HCT116 (cell line): ENCODE results near the gene SETD3. TPM values are rescaled to one million over a fixed set of nuclear protein-coding genes. Genes with fewer than 3 reads are reported as not detected.

Source experiments
- ATAC-seq: fragments of 200-7000 bp; cut with Tn5 transposase; 2 replicates; pipeline ENCODE4 v1.9.1; 2020; ENCODE audit warnings: mild to moderate bottlenecking, moderate library complexity
- BruUV-seq: library from RNA; stranded (reverse); fragments of 400-500 nt; replicated peaks from 2 replicates; lab custom pipeline; 2021; lab: Mats Ljungman, UMichigan
- CTCF ChIA-PET: fragments of 300-600 bp; sonication (Branson Sonifier 250); formaldehyde crosslinking; loops from one replicate; lab custom pipeline; 2021; ENCODE audit warnings: antibody characterized with exemption; lab: Charles Lee
- POLR2A ChIA-PET: fragments of 300-600, 350-600 bp; sonication (Branson Sonifier 250); formaldehyde crosslinking; loops from one replicate; lab custom pipeline; 2021; ENCODE audit warnings: antibody characterized with exemption; lab: Charles Lee
- RAD21 ChIA-PET, 2 experiments: fragments of 300-600 bp; sonication (Branson Sonifier 250); formaldehyde crosslinking; loops; one replicate each; lab custom pipeline; 2023; ENCODE audit warnings: low total read pairs in 2 of 2; ENCODE audit not compliant: uncharacterized antibody in 2 of 2, unreplicated experiment in 2 of 2, low non-redundant PET in 1 of 2; lab: Charles Lee
- DNase-seq: peaks from one replicate; pipeline ENCODE4 v3.0.0-alpha.2; 2010; ENCODE audit warnings: low read depth, low spot score
- H2AFZ ChIP-seq: fragments of 200-600 bp; shearing (Covaris generic), sonication (generic); 2 replicates; pipeline ENCODE4 v1.6.1; 2017; ENCODE audit warnings: low read depth, mixed run types, mixed read lengths, antibody characterized with exemption, low read length; ENCODE audit not compliant: poor library complexity, severe bottlenecking
- H3K27ac ChIP-seq: 2 replicates; pipeline ENCODE4 v1.5.1; 2012; ENCODE audit warnings: low read depth, low read length
- H3K27me3 ChIP-seq: fragments of 200-600 bp; sonication (generic); 2 replicates; pipeline ENCODE4 v1.6.1; 2016; ENCODE audit warnings: mixed run types, low read length, mixed read lengths; ENCODE audit not compliant: insufficient read depth
- H3K36me3 ChIP-seq, 2 experiments: fragments of 200-500 bp in 1 of 2; fragments of 200-600 bp in 1 of 2; sonication (Bioruptor generic) in 1 of 2; sonication (generic) in 1 of 2; 2 replicates each; pipeline versions ENCODE4 v1.5.1 to v1.6.1; 2014 to 2016; ENCODE audit warnings: low read length in 2 of 2, inconsistent platforms in 1 of 2, mixed read lengths in 1 of 2, mixed run types in 1 of 2; ENCODE audit not compliant: insufficient read depth in 2 of 2, control insufficient read depth in 1 of 2
- H3K4me1 ChIP-seq, 2 experiments: fragments of 200-600 bp in 1 of 2; sonication (generic) in 1 of 2; 2 replicates each; pipeline versions ENCODE4 v1.5.1 to v1.6.1; 2012 to 2017; ENCODE audit warnings: low read length in 2 of 2, inconsistent platforms in 1 of 2, mild to moderate bottlenecking in 1 of 2, mixed read lengths in 1 of 2, mixed run types in 1 of 2, moderate library complexity in 1 of 2; ENCODE audit not compliant: insufficient read depth in 2 of 2, control insufficient read depth in 1 of 2
- H3K4me2 ChIP-seq: fragments of 200-600 bp; sonication (generic); 2 replicates; pipeline ENCODE4 v1.6.1; 2017; ENCODE audit warnings: mixed run types, low read length, mixed read lengths
- H3K4me3 ChIP-seq, 2 experiments: fragments of 200-600 bp in 1 of 2; sonication (generic) in 1 of 2; replicated peaks in 1 of 2; 2 replicates each; pipeline ENCODE4 v1.5.1; 2011 to 2016; ENCODE audit warnings: low read length in 2 of 2, control low read depth in 1 of 2, low read depth in 1 of 2, mild to moderate bottlenecking in 1 of 2, mixed read lengths in 1 of 2, mixed run types in 1 of 2
- H3K79me2 ChIP-seq: fragments of 200-600 bp; sonication (generic); 2 replicates; pipeline ENCODE4 v1.6.1; 2017; ENCODE audit warnings: mild to moderate bottlenecking, mixed run types, low read length, moderate library complexity, mixed read lengths; ENCODE audit not compliant: insufficient read depth
- H3K9ac ChIP-seq: fragments of 200-600 bp; sonication (generic); 2 replicates; pipeline ENCODE4 v1.6.1; 2016; ENCODE audit warnings: low read length, mixed read lengths
- H3K9me2 ChIP-seq: fragments of 200-600 bp; sonication (generic), shearing (Covaris generic); 2 replicates; pipeline ENCODE4 v1.6.1; 2017; ENCODE audit warnings: mixed run types, mild to moderate bottlenecking, moderate library complexity; ENCODE audit not compliant: insufficient read depth
- H3K9me3 ChIP-seq, 2 experiments: fragments of 200-500 bp in 1 of 2; fragments of 200-600 bp in 1 of 2; sonication (Bioruptor generic) in 1 of 2; sonication (generic) in 1 of 2; 2 replicates each; pipeline ENCODE4 v1.6.1; 2014 to 2017; ENCODE audit warnings: low read length in 2 of 2, mixed read lengths in 2 of 2, inconsistent platforms in 1 of 2, low read depth in 1 of 2, mild to moderate bottlenecking in 1 of 2, mixed run types in 1 of 2, moderate library complexity in 1 of 2; ENCODE audit not compliant: control insufficient read depth in 1 of 2, insufficient read depth in 1 of 2
- H4K20me1 ChIP-seq: fragments of 200-600 bp; sonication (generic), shearing (Covaris generic); 2 replicates; pipeline ENCODE4 v1.6.1; 2017; ENCODE audit warnings: mixed run types, mild to moderate bottlenecking, moderate library complexity; ENCODE audit not compliant: insufficient read depth
- CBX3 ChIP-seq: IDR thresholded peaks from 2 replicates; pipeline ENCODE4 v1.6.1; 2012; ENCODE audit warnings: low read depth
- CEBPB ChIP-seq: IDR thresholded peaks from 2 replicates; pipeline ENCODE4 v1.6.1; 2012; ENCODE audit warnings: low read depth
- EZH2phosphoT487 ChIP-seq: fragments of 200-600 bp; IDR thresholded peaks from 2 replicates; pipeline ENCODE4 v1.6.1; 2018; ENCODE audit warnings: antibody characterized with exemption, borderline replicate concordance
- FOSL1 ChIP-seq: IDR thresholded peaks from 2 replicates; pipeline ENCODE4 v1.6.1; 2012; ENCODE audit warnings: low read depth
- POLR2AphosphoS5 ChIP-seq: IDR thresholded peaks from 2 replicates; pipeline ENCODE4 v1.6.1; 2011; ENCODE audit warnings: mild to moderate bottlenecking, low read depth, low read length, moderate library complexity
- SIN3A ChIP-seq: IDR thresholded peaks from 2 replicates; pipeline ENCODE4 v1.6.1; 2012; ENCODE audit warnings: low read depth
- SRF ChIP-seq: IDR thresholded peaks from 2 replicates; pipeline ENCODE4 v1.6.1; 2012; ENCODE audit warnings: low read depth
- TCF7L2 ChIP-seq: IDR thresholded peaks from 2 replicates; pipeline ENCODE4 v1.7.0; 2011; ENCODE audit warnings: borderline replicate concordance, inconsistent platforms; ENCODE audit not compliant: insufficient read depth, insufficient read length; ENCODE audit errors: extremely low read depth
- YY1 ChIP-seq: IDR thresholded peaks from 2 replicates; pipeline ENCODE4 v1.6.1; 2011; ENCODE audit warnings: low read length, low read depth, moderate library complexity, mild to moderate bottlenecking; ENCODE audit not compliant: insufficient replicate concordance; ENCODE audit errors: extremely low read depth
- intact Hi-C: fragments of 100-400 bp; cut with micrococcal nuclease; formaldehyde crosslinking; loops from 2 replicates; pipeline ENCODE4 v1.10.0; 2022
- total RNA-seq: library from RNA; stranded (reverse); gene quantifications from one replicate; pipeline ENCODE4 v1.2.1, GENCODE V29; 2021; ENCODE audit not compliant: unreplicated experiment
- TF ChIP-seq, protein P1 (sequence below), 3 experiments: fragments of 200-600 bp in 1 of 3; sonication (generic) in 1 of 3; IDR thresholded peaks in 2 of 3; conservative IDR thresholded peaks in 1 of 3; 2 replicates each; pipeline ENCODE4 v1.5.1; 2012 to 2017; ENCODE audit warnings: low read depth in 2 of 3, low read length in 2 of 3, antibody characterized with exemption in 1 of 3, borderline replicate concordance in 1 of 3, control low read depth in 1 of 3, mild to moderate bottlenecking in 1 of 3, mixed read lengths in 1 of 3, mixed run types in 1 of 3, moderate library complexity in 1 of 3; ENCODE audit not compliant: insufficient read depth in 1 of 3

Gene SETD3
- total RNA-seq, 1 experiment from 2014 or later, result 46.6 TPM

DNA sequence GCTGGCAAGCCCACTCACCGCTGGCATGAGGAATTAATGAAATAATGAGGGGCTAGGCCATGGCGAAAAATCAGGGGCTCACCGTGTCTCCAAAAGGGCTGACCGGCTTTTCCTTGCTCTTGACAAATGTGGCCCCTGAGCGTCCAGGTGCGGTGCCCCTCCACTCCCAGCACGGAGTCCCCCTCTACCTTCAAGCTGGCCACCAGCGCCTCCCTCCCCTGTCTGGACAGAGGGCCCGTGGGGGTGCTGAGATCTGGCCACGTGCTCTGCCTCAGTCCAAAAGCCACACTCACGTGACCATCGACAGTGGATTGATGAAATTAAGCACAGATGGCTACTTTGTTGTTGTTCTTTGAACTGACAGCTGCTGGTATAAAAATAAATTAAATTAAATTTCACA lies 129.9 kb downstream of the SETD3 start:
- Histone ChIP-seq H3K79me2 (no peaks in the 10 kb centered on the region), H3K9me2 (no peaks in the 10 kb centered on the region), H2AFZ (no peak overlapping the region), H3K36me3 (no peaks in the 10 kb centered on the region), H4K20me1 (no peaks in the 10 kb centered on the region), H3K9me3 (no peaks in the 10 kb centered on the region), H3K4me3 (no peak overlapping the region), H3K27ac (no peak overlapping the region), H3K27me3 (peaks cover 11% of the 10 kb centered on the region; the same call in 1 of the 2 replicates), H3K4me1 (peaks cover 0 to under 1% of the 10 kb centered on the region in 2 experiments; a peak in 1 of 4 replicates), H3K4me2 (no peak overlapping the region), H3K9ac (no peak overlapping the region)
- DNase-seq (no peak), ATAC-seq (no peak)
- intact Hi-C loops, result no loop called here
- ChIA-PET CTCF (no interaction called here), POLR2A (no interaction called here), RAD21 (interaction anchor here in 1 of 2 experiments (1.1 kb wide), 1 partner anchor 31 kb away, joined by 3 read pairs; no protein-coding TSS in a partner anchor)
- BruUV-seq, result no TSS peak
- TF ChIP-seq SIN3A (no peak), POLR2AphosphoS5 (no peak), SRF (no peak), CEBPB (no peak), TCF7L2 (no peak), FOSL1 (no peak), EZH2phosphoT487 (no peak), CBX3 (no peak), YY1 (no peak)

DNA sequence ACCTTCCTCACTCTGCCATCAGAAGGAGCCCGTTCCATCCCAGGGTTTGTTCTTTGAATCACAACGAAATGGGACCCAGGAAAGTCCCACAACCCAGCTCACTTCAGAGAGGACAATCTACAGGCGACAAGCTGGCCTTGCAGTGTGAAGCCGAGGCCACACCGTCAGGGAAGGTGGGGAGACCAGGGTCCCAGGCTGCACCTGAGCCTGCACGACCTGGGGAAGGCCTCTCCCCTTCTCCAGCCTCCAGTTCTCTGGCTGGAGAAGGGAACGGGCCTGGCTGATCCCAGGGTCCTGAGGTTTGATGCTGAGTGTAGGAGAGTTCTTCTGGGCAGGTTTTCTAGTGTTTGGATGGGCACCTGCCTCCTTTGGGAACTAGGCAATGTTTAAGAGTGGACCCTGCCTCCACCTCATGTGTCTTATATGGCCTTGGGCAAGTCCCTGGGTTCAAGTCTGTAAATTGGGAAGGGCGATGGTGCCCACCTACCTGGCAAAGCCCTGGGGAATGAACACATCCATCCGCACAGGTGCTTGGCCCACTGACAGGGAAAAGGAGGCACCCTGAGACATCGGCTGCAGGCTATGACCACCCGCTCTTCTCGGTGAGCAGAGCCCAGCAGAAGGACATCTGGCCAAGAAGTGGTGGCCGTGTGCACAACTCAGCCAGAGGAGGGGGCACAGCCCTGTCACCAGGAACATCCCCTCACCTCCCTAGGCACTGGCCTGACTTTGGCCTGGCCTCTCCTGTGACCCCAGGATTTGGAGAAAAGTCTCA lies 130.8 kb downstream of the SETD3 start:
- DNase-seq (no peak), ATAC-seq (no peak)
- ChIA-PET POLR2A (no interaction called here), CTCF (no interaction called here), RAD21 (no interaction called here)
- Histone ChIP-seq H4K20me1 (no peaks in the 10 kb centered on the region), H2AFZ (no peak overlapping the region), H3K9me2 (no peaks in the 10 kb centered on the region), H3K79me2 (no peaks in the 10 kb centered on the region), H3K27ac (no peak overlapping the region), H3K4me2 (no peak overlapping the region), H3K36me3 (no peaks in the 10 kb centered on the region), H3K4me1 (peaks cover 6 to 9% of the 10 kb centered on the region in 2 experiments), H3K9ac (no peak overlapping the region), H3K4me3 (no peak overlapping the region), H3K9me3 (no peaks in the 10 kb centered on the region), H3K27me3 (peaks cover 15% of the 10 kb centered on the region; the same call in 1 of the 2 replicates)
- intact Hi-C loops, result no loop called here
- no TSS peak for BruUV-seq
- TF ChIP-seq, protein P1, sequence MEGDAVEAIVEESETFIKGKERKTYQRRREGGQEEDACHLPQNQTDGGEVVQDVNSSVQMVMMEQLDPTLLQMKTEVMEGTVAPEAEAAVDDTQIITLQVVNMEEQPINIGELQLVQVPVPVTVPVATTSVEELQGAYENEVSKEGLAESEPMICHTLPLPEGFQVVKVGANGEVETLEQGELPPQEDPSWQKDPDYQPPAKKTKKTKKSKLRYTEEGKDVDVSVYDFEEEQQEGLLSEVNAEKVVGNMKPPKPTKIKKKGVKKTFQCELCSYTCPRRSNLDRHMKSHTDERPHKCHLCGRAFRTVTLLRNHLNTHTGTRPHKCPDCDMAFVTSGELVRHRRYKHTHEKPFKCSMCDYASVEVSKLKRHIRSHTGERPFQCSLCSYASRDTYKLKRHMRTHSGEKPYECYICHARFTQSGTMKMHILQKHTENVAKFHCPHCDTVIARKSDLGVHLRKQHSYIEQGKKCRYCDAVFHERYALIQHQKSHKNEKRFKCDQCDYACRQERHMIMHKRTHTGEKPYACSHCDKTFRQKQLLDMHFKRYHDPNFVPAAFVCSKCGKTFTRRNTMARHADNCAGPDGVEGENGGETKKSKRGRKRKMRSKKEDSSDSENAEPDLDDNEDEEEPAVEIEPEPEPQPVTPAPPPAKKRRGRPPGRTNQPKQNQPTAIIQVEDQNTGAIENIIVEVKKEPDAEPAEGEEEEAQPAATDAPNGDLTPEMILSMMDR (IDR thresholded peaks at IDR 0.05 in 2 of 3, conservative IDR thresholded peaks at IDR 0.05 in 1 of 3; ENCODE audit: borderline replicate concordance in 1 of 3, insufficient read depth in 1 of 3, low read depth in 2 of 3, low read length in 2 of 3), result no peak
- no peak for TF ChIP-seq SIN3A
- TF ChIP-seq EZH2phosphoT487, result no peak
